Measurements from ENCODE around the gene CCNDBP1. TPM values are rescaled to one million over a fixed set of nuclear protein-coding genes. Genes with fewer than 3 reads are reported as not detected.
"Not testable (repeated sequence)": the region's sequence is repeated elsewhere in the genome, so short reads cannot be mapped to it uniquely, and the experiment has no call there.

Gene CCNDBP1
- total RNA-seq, 2 donors from 2014 or later = 61.5 to 153 TPM

DNA sequence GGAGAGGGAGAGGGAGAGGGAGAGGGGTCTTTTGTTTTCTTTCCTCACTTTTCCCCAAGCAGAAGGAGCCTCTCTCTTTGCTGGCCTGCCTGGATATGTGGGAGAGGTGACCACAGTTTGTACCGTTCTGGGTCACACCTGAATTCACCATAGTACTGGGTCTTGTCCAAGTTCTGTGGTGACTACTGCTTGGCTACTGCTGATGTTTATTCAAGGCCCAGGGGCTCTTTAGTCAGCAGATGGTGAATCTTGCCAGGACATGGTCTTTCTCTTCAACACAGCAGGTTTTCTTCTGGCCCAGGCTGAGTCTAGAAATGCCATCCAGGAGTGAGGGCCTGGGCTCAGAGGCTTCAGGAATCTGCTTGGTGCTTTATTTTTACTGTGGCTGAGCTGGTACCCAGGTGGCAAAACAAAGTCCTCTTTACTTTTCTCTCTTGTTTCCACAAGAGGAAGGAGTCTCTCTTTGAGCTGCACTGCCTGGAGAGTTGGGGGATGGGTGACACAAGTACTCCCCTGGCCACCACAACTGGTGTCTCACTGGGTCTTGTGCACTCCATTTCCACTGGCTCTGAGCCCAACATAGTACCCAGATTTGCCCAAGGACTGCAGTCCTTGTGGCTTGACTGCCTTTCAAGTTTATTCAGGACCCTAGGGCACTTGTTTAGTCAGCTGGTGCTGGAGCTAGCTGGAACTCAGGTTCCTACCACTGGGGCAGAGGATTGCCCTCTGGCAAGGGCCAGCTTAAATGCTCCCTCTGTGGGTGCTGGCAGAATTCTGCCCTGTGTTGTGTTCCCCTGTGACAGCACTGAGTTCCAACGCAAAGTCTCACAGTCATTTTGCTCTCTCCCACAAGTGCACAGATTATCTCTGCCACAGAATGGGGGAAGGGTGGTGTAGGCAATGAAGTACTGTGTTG lies 16.8 kb upstream of the CCNDBP1 start:
- H3K27ac ChIP-seq = peak overlapping the region; percentile 3 to 4

DNA sequence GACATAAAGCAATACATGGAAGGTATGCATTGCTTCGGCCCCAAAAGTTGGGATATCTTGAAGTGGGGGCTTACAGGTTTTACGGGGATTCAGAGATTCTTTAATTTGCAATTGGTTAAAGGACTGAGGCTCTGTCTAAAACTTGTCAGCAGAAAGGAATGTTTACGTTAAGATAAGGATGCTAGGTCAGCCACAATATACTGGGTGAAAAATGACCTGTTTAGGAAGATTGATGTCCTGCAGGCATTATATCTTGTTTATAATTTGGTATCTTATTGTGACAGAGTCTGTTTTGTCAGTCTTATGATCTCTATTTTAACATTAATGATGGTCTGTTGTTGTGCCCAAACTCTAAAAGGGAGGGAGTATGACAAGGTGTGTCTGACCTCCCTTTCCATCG lies 15.3 kb upstream of the CCNDBP1 start:
- Histone ChIP-seq H3K4me3 (no peak overlapping the region), H3K36me3 (peaks cover 10% of the 10 kb centered on the region), H3K4me1 (ENCODE audit: control insufficient read depth in 1 of 2, low read depth in 2 of 2) (peaks cover 0 to 23% of the 10 kb centered on the region in 2 donors), H3K9me3 (no peaks in the 10 kb centered on the region), H3K27ac (no peak overlapping the region), H3K27me3 (replicated peaks; ENCODE audit: insufficient read depth) (no peaks in the 10 kb centered on the region)
- DNase-seq (ENCODE audit: low spot score) (no peak), ATAC-seq (ENCODE audit: insufficient number of reproducible peaks, low FRiP score, low read depth) (no peak)
- TF ChIP-seq, protein P1, sequence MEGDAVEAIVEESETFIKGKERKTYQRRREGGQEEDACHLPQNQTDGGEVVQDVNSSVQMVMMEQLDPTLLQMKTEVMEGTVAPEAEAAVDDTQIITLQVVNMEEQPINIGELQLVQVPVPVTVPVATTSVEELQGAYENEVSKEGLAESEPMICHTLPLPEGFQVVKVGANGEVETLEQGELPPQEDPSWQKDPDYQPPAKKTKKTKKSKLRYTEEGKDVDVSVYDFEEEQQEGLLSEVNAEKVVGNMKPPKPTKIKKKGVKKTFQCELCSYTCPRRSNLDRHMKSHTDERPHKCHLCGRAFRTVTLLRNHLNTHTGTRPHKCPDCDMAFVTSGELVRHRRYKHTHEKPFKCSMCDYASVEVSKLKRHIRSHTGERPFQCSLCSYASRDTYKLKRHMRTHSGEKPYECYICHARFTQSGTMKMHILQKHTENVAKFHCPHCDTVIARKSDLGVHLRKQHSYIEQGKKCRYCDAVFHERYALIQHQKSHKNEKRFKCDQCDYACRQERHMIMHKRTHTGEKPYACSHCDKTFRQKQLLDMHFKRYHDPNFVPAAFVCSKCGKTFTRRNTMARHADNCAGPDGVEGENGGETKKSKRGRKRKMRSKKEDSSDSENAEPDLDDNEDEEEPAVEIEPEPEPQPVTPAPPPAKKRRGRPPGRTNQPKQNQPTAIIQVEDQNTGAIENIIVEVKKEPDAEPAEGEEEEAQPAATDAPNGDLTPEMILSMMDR (IDR thresholded peaks at IDR 0.05) = no peak

More for the DNA sequence above, 16.8 kb upstream of the CCNDBP1 start:
- no peak for ATAC-seq (ENCODE audit: insufficient number of reproducible peaks, low FRiP score, low read depth)
- Histone ChIP-seq H3K36me3 (peaks cover 14% of the 10 kb centered on the region), H3K4me3 (no peak overlapping the region), H3K9me3 (no peaks in the 10 kb centered on the region), H3K4me1 (ENCODE audit: control insufficient read depth in 1 of 2, low read depth in 2 of 2) (peaks cover 0 to 23% of the 10 kb centered on the region in 2 donors), H3K27me3 (replicated peaks; ENCODE audit: insufficient read depth) (no peaks in the 10 kb centered on the region)
- no peak for DNase-seq (ENCODE audit: low spot score)
- TF ChIP-seq, protein P1 (IDR thresholded peaks at IDR 0.05) = no peak

DNA sequence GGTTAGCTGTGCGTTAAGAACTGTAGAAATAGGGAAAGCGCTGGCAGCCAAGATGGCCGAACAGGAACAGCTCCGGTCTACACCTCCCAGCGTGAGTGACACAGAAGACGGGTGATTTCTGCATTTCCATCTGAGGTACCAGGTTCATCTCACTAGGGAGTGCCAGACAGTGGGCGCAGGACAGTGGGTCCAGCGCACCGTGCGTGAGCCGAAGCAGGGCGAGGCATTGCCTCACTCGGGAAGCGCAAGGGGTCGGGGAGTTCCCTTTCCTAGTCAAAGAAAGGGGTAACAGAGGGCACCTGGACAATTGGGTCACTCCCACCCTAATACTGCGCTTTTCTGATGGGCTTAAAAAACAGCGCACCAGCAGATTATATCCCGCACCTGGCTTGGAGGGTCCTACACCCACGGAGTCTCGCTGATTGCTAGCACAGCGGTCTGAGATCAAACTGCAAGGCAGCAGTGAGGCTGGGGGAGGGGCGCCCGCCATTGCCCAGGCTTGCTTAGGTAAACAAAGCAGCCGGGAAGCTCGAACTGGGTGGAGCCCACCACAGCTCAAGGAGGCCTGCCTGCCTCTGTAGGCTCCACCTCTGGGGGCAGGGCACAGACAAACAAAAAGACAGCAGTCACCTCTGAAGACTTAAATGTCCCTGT lies 9.4 kb upstream of the CCNDBP1 start:
- not testable (repeated sequence) for H3K9me3 ChIP-seq; H3K4me1 ChIP-seq (ENCODE audit: control insufficient read depth in 1 of 2, low read depth in 2 of 2); H3K27me3 ChIP-seq (replicated peaks; ENCODE audit: insufficient read depth); H3K4me3 ChIP-seq; DNase-seq (ENCODE audit: low spot score); H3K27ac ChIP-seq; ATAC-seq (ENCODE audit: insufficient number of reproducible peaks, low FRiP score, low read depth)
- H3K36me3 ChIP-seq = peaks cover 20% of the 10 kb centered on the region

DNA sequence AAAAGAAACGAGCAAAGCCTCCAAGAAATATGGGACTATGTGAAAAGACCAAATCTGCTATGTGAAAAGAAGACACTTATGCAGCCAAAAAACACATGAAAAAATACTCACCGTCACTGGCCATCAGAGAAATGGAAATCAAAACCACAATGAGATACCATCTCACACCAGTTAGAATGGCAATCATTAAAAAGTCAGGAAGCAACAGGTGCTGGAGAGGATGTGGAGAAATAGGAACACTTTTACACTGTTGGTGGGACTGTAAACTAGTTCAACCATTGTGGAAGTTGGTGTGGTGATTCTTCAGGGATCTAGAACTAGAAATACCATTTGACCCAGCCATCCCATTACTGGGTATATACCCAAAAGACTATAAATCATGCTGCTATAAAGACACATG lies 8.1 kb upstream of the CCNDBP1 start:
- ATAC-seq (ENCODE audit: insufficient number of reproducible peaks, low FRiP score, low read depth); DNase-seq (ENCODE audit: low spot score); H3K4me3 ChIP-seq; H3K9me3 ChIP-seq; H3K27ac ChIP-seq; H3K27me3 ChIP-seq (replicated peaks; ENCODE audit: insufficient read depth): not testable (repeated sequence)
- Histone ChIP-seq H3K36me3 (peaks cover 20% of the 10 kb centered on the region), H3K4me1 (ENCODE audit: control insufficient read depth in 1 of 2, low read depth in 2 of 2) (peaks cover 6 to 11% of the 10 kb centered on the region in 2 donors)

DNA sequence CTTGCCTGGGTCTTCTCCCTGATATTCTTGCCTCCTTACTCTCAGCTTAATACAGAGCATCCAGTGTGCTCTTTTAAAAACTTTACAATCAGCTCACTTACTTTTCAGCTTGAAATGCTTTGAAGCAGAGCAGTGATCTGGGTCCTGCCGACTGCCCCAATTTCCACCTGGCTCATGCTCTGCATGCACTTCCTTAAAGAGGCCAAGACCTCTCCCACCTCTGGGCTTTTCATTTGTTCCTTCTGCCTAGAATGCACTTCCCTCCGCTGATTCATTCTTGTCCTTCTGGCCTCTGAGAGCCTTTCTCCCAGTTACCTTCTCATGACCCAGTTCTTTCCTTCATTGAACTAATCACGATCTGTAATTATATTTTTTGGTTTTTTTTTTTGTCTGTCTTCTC lies 1.9 kb upstream of the CCNDBP1 start:
- Histone ChIP-seq H3K36me3 (peaks cover 6% of the 10 kb centered on the region), H3K27ac (no peak overlapping the region), H3K27me3 (replicated peaks; ENCODE audit: insufficient read depth) (no peaks in the 10 kb centered on the region), H3K4me1 (ENCODE audit: control insufficient read depth in 1 of 2, low read depth in 2 of 2) (peaks cover 19 to 30% of the 10 kb centered on the region in 2 donors), H3K4me3 (no peak overlapping the region), H3K9me3 (no peaks in the 10 kb centered on the region)
- TF ChIP-seq, protein P1 (IDR thresholded peaks at IDR 0.05) = no peak
- DNase-seq (ENCODE audit: low spot score) (no peak), ATAC-seq (ENCODE audit: insufficient number of reproducible peaks, low FRiP score, low read depth) (no peak)

All from thoracic aorta (tissue), 2 donors.